ENCODE measurements around the gene RET.

The RET gene

DNA sequence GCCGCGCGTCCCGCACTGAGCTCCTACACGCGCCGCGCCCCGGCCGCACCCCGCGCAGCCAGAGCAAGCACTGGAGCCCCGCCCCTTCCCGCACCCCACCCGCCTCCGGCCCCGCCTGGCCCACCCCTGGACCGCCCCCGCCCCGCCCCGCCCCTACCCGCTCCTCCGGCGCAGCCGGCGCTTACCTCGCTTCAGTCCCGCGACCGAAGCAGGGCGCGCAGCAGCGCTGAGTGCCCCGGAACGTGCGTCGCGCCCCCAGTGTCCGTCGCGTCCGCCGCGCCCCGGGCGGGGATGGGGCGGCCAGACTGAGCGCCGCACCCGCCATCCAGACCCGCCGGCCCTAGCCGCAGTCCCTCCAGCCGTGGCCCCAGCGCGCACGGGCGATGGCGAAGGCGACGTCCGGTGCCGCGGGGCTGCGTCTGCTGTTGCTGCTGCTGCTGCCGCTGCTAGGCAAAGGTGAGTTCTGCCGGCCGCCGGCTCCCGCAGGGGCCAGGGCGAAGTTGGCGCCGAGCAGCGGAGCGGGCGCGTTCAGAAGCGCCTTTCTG lies at the start of gene RET:
Gene RET, plus strand, starts transcription at position 194 of the 545 bp plus-strand sequence. Its CDS starts 190 bp downstream, at position 384.
- no peak for DNase-seq (ENCODE audit: low read depth)

- DNase-seq (ENCODE audit: low read depth) = no peak
Measured at GRCh38 chr10:43027331-43027955, 49.4 kb upstream of the RET start.

DNA sequence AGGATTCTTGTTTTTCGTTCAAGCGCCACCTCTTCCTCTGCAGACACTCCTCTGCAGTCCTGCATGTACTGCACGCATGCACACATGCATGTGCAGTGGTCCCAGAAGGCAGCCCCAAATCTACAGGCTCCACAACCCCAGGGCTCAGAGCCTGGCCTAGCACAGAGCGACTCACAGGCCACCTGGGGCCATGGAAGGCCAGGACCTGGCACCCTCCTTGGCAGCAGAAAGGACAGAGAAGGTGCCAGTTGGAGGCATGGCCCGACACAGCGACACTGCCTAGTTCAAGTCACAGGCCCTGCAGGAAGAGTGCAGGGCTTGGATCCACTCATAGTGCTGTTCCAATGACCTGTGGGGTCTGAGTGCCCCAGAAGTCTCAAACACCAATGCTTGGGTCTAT lies 48.7 kb upstream of the RET start:
- DNase-seq (ENCODE audit: low read depth) = no peak

GRCh38 chr10:43029043-43029442 lies 47.8 kb upstream of the RET start:
- no peak for DNase-seq (ENCODE audit: low read depth)

GRCh38 chr10:43032613-43033012 lies 44.3 kb upstream of the RET start:
- DNase-seq (ENCODE audit: low read depth) = no peak

DNA sequence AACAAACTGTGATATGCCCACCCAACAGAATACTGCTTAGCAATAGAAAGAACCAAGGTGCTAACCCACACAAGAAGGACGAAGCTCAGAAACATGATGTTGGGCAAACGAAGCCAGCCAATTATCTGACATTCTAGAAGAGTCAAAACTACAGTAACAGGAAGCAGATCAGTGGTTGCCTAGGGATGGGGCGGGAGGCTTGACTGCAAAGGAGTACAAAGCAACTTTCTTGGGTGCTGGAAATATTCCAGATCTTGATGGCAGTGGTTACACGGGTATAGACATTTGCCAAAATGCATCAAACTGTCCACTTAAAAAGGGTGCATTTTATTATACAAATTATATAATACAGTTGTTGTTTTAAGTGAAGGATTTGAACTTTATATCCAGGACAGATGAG lies 41.1 kb upstream of the RET start:
- no peak for DNase-seq (ENCODE audit: low read depth)

DNA sequence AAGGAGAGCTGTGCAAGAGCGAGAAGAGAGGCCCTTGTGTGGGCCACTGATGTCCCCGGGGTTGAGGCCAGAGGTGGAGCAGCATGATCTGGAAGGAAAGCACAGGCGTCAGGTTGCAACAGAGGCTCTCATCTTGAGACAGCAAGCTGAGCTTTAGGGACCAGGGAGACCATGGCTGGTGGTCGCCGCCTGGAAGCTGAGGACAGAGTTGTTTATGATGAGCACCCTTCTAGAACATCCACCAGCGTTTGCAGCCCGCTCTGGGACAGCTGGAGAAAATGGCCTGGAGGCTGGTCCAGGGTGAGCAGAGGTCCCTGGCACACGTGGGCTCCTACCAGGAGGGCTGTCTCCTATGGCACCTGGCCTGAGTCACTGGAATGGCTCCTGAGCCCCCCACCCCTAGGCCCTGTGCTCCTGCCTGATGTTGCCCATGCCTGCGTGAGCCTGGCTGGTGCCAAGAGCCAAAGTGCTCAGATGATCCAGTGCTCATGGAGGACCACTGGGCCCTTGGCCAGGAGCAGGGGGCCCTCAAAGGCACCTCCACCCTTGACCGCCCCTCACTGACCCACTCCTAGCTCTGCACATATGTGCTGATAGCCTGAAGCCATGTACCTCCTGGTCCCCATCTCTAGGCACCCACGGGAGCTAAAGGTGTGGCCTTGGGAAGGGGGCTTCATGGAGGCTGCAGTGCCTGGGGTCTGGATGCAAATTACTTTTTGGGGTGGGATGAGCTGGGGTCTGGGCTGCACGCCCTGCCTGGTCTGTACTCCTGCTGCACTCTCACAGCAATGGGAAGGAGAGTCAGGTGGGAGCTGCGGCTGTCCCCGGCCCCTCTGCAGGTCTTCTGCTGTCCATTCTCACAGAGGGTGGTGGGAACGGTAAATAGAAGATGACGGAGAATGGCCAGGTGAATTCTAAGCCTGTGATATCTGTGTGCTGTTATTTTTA lies 40.1 kb upstream of the RET start:
- no peak for DNase-seq (ENCODE audit: low read depth)

GRCh38 chr10:43037440-43037839 lies 39.4 kb upstream of the RET start:
- no peak for DNase-seq (ENCODE audit: low read depth)

DNA sequence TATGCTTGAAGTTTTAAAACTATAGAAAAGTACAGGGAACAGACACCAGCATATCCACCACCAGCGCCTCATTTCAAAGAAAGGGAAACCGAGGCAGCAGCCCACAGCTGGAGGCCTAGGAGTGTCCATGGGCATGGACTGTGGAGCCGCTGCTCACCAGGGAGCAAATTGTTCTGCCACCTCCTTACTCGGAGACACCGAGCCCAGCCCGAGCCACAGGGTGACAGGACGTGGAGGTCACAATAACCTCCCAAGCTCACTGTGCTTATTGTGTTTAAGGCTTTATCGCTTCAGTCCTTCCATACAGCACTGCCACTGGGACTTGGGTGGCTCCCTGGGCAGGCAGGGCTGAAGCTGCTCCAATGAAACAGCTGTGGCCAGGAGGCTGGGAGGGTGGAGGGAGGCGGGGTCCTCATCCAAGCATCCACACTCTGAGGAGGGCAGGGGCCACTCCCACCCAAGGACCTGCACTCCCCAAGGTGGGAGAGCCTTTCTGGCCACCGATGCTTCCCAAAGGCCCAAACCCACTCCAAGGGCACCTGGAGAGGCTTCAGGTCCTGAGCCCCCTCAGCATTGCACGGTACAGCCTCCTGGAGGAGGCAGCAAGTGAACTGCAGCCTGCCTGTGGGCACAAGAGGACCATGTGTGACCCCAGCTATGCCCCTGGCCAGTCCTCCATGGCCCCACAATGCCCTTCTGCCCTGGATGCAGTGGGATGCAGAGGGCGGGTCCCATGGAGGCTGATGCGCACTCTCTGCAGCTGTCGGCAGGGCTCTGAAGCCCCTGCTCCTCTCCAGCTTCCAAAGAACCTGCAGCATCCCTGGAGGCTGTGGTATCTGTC lies 38.7 kb upstream of the RET start:
- no peak for DNase-seq (ENCODE audit: low read depth)

DNA sequence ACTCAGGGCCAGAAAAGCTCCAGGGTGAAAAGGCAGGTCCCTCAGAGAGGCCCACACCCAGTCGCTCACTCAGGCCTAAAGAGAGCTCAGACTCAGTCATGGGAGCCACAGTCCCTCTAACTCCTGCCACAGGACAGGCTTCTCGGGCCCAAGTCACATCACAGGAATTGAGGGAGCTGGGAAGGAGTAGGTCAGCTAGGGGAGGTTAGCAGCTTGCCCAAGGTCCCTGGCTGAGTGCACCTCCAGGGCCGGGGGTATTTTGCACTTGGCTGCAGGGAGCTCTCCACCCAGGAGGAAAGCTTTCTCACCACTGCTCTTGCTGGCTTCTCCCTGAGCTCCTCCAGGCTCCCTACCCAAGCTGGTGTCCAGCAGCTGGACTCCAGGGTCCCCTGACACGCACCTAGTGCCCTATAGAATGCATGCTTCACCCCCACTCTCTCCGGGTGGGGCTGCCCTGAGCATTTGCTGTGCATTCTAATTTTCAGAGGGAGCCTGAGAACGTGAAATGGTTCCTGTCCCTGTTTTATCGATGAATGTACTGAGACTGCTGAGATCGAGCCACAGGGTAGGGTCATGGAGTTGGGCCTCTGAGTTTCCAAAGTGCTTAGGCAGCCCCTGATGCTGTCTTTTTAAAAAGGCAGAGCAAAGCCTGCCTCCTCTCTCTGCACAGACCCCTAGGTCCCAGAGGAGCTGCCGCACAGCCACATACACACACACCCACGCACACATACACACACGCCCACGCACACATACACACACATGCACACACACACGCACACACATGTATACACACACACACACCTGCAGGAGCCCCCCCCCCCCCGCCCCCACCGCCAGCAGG lies 37.9 kb upstream of the RET start:
- DNase-seq (ENCODE audit: low read depth) = no peak

DNA sequence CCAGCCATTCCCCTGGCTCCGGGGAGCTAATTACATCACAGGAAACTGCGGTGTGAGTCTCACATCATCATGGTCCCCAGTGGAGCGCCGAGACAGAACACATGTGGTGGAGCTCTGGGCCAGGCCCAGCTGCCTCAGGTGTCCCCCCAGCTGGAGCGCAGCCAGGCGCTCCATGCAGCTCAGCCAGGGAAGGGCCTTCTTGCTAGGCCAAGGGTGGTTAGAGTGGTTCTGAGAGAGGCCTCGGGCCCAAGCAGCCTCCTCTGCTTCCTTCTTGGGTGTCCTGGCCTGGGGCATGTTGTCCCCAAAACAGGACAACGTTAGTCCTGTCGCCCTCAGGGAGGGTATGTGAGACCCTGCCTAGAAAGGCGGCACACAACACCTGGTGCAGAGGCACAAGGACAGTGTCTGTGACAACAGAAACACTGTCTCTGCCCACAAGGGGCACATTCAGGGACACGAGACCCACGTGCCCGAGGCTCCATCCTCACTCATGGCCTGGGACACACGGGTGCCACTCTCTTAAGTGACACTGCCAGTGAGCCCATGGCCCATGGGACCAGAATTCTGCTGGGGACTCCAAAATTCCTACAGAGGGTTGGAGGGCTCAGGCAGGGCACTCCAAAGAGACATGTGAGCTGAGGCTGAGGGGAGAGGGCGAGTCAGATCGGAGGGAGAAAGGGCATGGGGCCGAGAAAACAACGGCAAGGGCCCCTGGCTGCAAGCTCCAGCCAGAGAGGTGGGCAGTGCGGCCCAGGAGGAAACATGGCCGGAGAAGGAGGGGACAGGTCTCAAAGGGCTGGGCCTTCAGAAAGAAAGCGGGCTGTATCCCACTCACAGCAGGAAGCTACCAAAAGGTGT lies 37.0 kb upstream of the RET start:
- DNase-seq (ENCODE audit: low read depth) = no peak

DNA sequence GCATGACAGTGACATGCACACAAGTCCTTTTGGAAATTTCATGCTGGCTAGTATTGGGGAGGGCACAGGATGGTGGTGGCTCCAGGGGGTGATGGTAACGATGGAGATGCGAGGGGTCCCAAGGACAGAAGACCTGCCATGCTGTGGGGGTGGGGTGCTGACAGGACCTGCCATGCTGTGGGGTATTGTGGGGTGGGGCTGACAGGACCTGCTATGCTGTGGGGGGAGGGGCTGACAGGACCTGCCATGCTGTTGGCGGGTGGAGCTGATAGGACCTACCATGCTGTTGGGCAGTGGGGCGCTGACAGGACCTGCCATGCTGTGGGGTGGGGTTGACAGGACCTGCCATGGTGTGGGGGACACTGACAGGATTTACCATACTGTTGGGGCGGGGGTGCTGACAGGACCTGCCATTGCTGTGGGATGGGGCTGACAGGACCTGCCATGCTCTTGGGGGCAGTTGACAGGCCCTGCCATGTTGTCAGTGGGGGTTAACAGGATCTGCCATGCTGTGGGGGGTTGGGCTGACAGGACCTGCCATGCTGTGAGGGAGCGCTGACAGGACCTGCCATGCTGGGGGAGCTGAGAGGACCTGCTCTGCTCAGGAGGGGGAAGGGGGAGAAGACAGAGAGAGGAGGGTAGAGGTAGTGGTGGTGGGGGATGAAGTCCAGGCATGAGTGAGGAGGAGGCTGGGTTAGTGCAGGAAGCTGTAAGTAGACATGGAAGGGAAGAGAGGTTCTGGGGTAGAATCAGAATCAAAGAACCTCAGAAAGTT lies 36.2 kb upstream of the RET start:
- no peak for DNase-seq (ENCODE audit: low read depth)

DNA sequence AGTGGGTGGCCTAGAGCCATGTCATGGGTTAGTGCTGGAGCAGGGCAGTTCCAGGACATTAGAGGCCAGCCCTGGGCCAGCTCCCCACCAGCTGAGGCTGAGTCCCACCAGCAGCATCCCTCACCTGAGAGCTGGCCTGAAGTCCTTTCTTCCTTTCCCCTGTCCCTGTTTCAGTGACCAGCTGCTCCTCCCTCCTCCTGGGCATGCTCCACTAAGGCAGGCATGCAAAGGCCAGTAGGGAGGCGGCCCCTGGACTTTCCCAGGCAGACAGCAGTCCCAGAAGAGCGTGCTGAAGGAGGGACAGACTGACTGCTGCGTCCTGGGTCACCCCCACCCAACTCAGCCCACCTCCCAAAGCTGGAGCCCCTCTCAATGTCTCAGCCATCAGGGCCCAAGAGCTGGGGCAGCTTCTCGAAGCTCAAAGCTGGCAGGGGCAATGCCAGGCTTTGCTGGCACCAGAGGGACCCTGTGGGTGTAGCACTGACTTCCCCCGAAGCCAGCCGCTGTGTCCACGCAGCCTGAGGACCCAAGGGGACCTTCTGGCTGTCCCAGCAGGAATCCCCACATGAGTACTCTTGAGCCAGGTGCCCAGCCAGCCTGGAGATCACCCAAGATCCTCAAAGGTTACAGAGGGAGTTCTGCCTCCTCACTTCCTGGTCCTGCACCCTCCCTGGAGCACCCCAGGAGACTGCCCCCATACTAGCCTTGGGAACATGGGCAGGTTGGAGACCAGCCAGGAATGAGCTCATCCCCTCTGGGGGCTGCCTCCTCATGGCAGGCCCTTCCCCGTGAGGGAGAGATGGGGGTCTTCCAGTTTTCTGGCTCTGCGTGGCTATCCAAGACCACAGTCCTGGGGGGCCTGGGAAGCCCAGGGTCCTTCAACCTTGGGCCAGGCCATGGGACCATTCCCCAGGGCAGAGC lies 35.2 kb upstream of the RET start:
- DNase-seq (ENCODE audit: low read depth) = no peak

DNA sequence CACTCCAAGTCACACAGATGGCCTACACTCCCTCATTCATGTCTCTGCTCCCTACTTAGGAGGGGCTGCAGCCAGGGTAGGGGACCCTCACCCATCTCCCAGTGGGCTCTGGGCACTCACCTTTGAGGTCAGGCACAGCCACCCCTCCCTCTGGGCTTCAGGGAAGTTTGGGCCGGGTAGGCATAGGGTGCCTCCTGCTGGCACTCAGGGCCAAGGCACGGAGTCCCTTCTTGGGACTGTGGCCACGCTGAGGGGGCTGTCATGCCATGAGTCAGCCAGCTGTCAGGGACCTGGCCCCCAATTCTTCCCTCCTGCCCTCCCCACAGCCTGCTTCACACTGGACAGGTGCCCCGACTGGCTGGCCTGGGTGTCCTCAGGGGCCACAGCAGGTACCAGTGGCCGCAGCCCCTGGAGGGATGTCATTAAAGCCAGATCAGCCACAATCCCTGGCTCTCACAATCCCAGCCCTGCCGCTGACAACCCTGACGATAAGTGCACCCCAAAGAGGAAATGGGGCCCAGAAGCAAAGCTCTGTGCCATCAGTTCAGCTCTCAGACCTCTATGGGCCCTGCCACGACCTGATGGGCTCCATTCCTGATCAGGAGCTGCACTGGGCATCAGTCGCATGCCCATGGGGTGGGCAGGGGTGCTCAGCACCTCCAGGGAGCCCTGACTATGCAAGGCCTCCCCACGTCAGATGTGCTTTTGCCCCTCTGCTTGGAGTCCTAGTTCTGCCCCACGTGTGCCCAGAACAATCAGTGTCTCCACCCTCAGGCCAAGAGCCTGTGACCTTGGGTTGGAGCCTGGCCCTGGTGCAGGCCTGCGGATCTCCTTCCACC lies 34.1 kb upstream of the RET start:
- DNase-seq (ENCODE audit: low read depth) = no peak

- DNase-seq (ENCODE audit: low read depth) = no peak
Measured at GRCh38 chr10:43043342-43043772, 33.5 kb upstream of the RET start.

- no peak for DNase-seq (ENCODE audit: low read depth)
Measured at GRCh38 chr10:43043773-43044447, 33.0 kb upstream of the RET start.

DNA sequence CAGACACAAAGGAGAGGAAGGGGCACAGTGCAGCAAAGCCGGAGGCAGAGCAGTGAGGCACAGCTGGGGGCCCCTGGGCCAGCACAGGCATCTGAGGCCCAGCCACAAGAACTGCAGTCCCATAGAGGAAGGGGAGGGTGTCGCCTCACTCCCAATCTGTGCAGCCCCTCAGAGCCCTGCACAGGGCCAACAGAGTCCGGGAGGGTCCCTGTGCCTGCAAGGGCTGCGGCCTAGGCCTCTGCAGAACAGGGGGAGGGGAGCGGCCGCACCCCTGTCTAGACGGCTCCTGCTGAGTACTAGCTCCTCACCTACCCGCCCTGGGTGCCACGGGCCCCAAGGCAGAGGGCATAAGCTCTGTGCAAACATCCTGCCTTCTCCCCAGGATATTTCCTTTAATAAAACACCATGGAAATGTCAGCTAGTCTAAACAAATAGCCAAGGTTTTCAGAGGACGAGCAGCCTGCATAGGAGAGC lies 32.4 kb upstream of the RET start:
- no peak for DNase-seq (ENCODE audit: low read depth)
